Activated T-helper 1 cell treated with anti-CD3 and anti-CD28 coated beads, Interleukin-2, amount 50 U/mL, for 16 hours (primary cell): Measurements from ENCODE around the gene SIN3A.
"Not testable (repeated sequence)": the region's sequence is repeated elsewhere in the genome, so short reads cannot be mapped to it uniquely, and the experiment has no call there.

Experiments used
- DNase-seq, 2 donors: peaks; one replicate each; pipeline ENCODE4 v3.0.0-alpha.2; 2020; ENCODE audit warnings: low read depth in 1 of 2, low spot score in 1 of 2

SIN3A gene

GRCh38 chr15:75450307-75451201, 936 bp downstream of the SIN3A start:
- peak; percentile 92 to 94 for DNase-seq

DNA sequence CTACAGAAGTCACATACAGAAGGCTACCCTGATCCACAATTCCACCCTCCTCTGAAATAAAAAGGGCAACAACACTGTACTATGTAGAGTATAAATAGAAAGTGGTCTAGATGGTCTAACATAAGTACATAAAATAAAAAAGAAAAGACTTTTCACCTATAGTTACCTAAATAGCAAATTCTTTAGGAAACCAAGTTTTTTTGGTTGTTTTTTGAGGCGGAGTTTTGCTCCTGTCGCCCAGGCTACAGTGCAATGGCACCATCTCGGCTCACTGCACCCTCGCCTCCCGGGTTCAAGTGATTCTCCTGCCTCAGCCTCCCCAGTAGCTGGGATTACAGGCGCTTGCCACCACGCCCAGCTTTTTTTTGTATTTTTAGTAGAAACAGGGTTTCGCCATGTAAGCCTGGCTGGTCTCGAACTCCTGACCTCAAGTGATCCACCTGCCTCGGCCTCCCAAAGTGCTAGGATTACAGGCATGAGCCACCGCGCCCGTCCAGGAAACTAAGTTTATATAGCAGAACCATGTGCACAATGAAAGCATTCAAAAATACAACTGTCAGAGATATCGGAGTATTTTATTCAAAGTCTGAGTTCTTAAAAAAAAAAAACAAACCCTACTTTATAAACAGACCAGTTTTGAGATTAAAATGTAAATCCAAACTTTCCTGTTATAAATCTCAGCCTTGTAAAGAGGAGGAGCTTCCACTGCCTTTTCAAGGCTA, 1.7 kb downstream of the SIN3A start:
- no peak for DNase-seq

GRCh38 chr15:75448171-75448570, 3.3 kb downstream of the SIN3A start:
- DNase-seq, result not testable (repeated sequence)

DNA sequence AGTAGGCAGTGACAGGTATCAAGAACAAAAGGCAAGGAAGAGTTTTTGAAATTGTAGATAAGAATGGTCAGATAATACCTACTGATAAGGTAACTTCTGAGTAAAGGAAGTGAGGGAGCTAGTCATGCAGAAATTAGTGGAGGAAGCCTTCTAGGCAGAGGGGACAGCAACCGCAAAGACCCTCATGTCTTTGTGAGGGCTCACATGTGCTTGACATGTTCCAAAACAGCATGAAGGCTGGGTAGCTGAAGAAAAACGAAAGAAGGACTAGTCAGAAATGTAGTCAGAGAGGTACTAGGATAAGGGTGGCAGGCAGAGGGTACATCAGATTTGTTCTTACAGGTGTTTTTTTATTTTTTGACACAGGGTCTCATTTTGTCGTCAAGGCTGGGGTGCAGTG, 5.3 kb downstream of the SIN3A start:
- DNase-seq, result no peak

DNA sequence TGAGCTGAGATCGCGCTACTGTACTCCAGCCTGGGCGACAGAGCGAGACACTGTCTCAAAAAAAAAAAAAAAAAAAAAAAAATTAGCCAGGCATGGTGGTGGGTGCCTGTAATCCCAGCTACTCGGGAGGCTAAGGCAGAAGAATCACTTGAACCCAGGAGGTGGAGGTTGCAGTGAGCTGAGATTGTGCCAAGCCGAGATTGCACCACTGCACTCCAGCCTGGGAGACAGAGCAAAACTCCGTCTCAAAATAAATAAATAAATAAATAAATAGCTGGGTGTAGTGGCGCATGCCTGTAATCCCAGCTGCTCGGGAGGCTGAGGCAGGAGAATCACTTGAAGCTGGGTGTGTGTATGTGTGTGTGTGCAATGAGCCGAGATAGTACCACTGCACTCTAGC, 6.2 kb downstream of the SIN3A start:
- not testable (repeated sequence) for DNase-seq

- not testable (repeated sequence) for DNase-seq
Observed at GRCh38 chr15:75443972-75444453, 7.5 kb downstream of the SIN3A start.

DNA sequence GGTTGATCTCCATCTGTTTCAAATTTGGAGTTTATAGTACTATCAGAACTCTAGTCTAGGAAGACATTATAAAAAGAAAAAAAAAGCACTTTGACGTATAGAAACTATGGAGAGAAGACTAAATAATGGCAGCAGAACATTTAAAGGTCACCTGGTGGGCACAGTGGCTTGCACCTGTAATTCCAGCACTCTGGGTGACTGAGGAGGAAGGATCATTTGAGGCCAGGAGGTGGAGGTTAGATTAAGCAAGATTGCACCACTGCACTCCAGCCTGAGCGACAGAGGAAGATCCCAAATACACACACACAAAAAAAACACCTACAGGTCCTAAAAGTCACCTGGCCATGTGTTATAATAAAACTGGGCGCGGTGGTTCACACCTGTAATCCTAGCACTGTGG, 13.8 kb downstream of the SIN3A start:
- DNase-seq, result no peak

- no peak for DNase-seq
Observed at GRCh38 chr15:75436881-75437280, 14.6 kb downstream of the SIN3A start.

GRCh38 chr15:75431682-75432081, 19.8 kb downstream of the SIN3A start:
- no peak for DNase-seq

DNA sequence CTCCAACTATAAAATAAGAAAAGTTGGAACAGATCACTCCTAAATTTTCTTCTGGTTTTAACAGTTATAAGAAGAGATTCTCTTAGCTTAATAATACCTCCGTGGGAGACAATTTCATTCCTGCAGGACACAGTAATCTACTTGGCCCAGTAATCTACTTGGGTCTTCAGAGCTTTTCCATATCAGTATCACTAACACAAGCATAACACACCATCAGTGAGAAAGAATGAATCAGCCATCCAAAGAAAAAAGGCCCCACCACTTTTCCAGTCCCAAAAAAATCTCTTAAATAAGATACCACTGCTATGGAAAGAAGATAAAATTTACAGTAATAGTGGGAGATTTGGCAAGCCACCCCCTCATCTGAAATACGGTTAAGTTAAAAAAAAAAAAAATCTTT, 20.2 kb downstream of the SIN3A start:
- DNase-seq, result no peak

GRCh38 chr15:75430259-75430658, 21.2 kb downstream of the SIN3A start:
- no peak for DNase-seq

- DNase-seq, result no peak
Observed at GRCh38 chr15:75428152-75428551, 23.3 kb downstream of the SIN3A start.

- DNase-seq, result no peak
Observed at GRCh38 chr15:75425966-75426500, 25.5 kb downstream of the SIN3A start.

- no peak for DNase-seq
Observed at GRCh38 chr15:75422554-75422953, 28.9 kb downstream of the SIN3A start.

DNA sequence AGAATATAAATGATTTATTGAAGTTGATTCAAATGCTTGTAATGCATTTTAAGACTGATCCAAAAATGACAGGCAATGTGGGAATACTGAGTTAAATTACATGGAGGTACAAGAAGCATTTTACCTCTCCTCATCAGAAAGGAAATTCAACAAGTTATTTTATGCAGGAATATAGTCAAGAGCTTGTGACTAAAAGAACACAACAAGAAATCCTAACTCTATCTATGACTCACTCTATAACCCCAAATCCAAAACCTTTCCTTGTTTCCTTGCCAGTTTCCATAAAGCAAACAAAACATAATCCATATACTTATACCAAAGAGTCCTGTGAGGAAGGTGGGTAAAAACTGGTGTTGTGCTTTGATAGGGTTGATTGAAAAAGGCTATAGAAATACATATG, 30.8 kb downstream of the SIN3A start:
- no peak for DNase-seq

DNA sequence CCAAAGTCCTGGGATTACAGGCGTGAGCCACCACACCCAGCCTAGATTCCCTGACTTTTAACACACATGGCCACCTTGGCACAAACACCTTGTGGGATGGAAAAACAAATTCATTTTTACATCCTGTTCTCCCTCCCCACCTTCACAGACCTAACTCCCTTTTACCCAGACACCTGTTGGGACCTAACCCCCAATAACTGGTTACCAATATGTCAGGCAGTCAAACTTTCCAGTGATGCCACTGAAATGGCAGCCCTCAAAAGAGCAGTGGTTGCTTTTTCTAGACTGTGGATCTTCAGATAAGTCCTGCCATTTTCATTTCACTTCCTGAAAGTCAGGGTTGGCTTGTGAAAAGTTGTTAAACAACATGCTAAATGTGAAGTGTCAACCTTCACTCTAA, 34.9 kb downstream of the SIN3A start:
- DNase-seq, result no peak

- DNase-seq, result no peak
Observed at GRCh38 chr15:75410196-75410595, 41.3 kb downstream of the SIN3A start.

- DNase-seq, result no peak
Observed at GRCh38 chr15:75407083-75407482, 44.4 kb downstream of the SIN3A start.

DNA sequence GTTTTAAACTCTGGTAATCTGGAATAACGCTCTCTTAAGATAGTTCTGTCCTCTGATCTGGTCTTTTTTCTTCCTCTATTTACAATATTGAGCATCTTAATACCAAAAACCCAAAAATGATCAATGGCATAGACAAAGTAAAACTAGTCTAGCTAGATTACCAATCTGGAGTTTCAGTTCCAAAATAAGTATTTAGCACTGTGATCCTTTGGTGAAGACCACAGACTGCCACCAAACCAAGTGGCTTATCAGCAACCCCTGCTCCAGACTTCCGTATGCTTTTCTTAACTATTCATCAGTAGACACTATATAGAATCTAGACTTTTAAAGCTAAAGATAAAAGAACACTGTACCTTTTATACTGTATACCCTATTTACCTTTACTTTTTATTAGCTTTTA, 47.6 kb downstream of the SIN3A start:
- DNase-seq, result no peak

DNA sequence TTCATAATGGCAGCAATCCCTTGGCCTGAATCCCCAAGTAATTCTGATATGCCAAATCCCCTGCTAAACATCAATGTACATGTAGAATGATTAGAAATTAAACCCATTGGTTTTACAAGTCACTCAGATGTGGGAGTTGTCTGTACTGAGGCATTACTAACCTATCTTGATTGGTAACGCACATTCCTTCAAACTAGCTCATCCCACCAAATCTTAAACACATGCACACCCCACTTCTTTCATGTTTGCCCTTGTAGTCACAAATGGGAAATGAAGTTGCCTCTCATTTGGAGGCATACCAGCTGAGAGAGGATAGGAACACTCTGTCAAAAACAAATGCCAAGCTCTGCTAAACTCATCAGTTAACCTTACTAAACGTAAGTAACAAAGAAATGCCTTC, 54.0 kb downstream of the SIN3A start:
- no peak for DNase-seq

DNA sequence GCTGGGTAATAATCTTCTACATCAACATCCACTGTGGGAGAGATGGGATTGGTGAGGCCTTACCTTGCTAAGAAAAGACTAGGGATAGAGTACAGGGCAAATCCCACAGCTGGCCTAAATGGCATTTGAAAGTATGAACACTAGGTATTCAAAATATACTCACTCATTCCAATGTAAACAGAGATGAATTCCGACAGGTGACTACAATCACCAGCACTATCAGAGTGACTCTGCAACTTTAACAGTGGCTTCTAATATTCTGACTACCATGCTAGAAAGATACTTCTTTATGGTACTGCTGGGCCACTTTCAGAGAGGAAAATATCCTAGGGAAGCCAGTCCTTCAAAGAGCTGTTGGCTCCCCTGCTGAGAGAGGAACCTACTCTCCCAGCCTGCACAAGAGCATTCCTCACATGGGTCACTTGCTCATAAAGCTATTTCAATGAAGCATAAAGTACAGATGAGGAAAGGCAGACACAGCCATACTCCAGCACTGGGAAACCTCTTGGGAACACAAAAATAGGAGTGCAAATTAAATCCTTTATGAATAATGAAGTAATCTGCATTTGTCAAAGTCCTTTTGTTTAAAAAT, 61.6 kb downstream of the SIN3A start:
- no peak for DNase-seq

- DNase-seq, result not testable (repeated sequence)
Observed at GRCh38 chr15:75383986-75384385, 67.5 kb downstream of the SIN3A start.
